ENCODE measurements around the gene LSAMP. TPM values are rescaled to one million over a fixed set of nuclear protein-coding genes. Genes with fewer than 3 reads are reported as not detected.

Gene LSAMP
- total and polyA plus RNA-seq, 2 of the 8 experiments (the other 6 are each of a cell fraction or from before 2014, with no cell fraction given): 1.8 to 5.7 TPM

DNA sequence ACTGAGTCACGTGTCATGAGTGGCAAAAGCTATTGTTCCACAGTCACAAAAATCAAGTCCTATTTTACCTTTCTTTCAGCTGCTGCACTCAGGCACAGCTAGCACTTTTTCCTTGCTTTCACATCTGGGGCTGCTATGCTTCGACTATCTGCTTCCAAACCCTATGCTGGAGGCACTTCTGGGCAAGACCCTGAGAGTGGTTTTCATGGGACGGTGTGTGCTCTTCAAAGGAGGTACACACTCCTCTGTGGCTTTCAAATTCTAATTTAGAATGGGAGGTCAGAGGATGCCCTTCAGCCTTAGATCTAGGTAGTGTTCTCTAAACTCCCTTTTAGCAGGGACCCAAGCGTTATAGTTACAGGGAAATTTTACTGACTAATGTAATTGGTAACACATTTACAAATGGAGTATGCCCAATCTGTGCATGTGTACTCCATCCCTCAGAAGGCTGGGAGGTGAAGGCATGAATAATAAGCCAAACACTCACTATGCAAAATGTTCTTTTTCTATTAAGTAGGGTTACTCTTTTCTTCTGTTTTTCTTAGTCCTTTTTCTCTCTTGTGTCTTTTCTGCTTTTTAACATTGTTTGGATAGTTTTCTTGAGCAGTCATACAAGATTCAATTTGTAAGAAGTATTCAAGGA, 188.3 kb downstream of the LSAMP start:
- no peak overlapping the region for H4K8ac ChIP-seq (ENCODE audit: extremely low read depth, insufficient read depth, low read length)
- H3K4me2 ChIP-seq (ENCODE audit: insufficient read depth in 1 of 2, low read depth in 2 of 2, low read length in 2 of 2): no peak overlapping the region; a peak in 1 of 4 replicates
- H2BK120ac ChIP-seq (replicated peaks; ENCODE audit: low read depth, low read length): no peak overlapping the region
- no peaks in the 10 kb centered on the region for H3K36me3 ChIP-seq (ENCODE audit: control insufficient read depth in 2 of 4, insufficient read depth in 4 of 4, low read length in 3 of 4)
- CTCF ChIA-PET (ENCODE audit: partially characterized antibody): no interaction called here
- no peak overlapping the region for H2AK5ac ChIP-seq (ENCODE audit: low read depth, low read length)
- no peak for FAIRE-seq
- H3K79me2 ChIP-seq (ENCODE audit: control insufficient read depth in 1 of 2, insufficient read depth in 2 of 2, low read length in 2 of 2): no peaks in the 10 kb centered on the region
- peaks cover 2 to 3% of the 10 kb centered on the region in 2 experiments for H4K20me1 ChIP-seq (replicated peaks in 1 of 2; ENCODE audit: control insufficient read depth in 1 of 2, insufficient read depth in 2 of 2, low read length in 2 of 2)
- no peak overlapping the region for H3K14ac ChIP-seq (ENCODE audit: insufficient read length)
- DNase-seq (ENCODE audit: low read depth in 1 of 2, low spot score in 2 of 2): no peak
- 0 out of 2 replicates have a peak overlapping the region, but pooled peaks have one; percentile 9 for H2BK20ac ChIP-seq (ENCODE audit: low read length)
- H3K18ac ChIP-seq (ENCODE audit: extremely low read depth, low read length): no peak overlapping the region
- no peaks in the 10 kb centered on the region for H3K79me1 ChIP-seq (ENCODE audit: low read depth, low read length)
- no peak overlapping the region for H2BK15ac ChIP-seq (ENCODE audit: low read length)
- 45% methylated on average over 4 of the region's 4 CpGs; no CpG with 5 or more reads in 1 of the 2 experiments for WGBS, 2 experiments (ENCODE audit: extremely low coverage in 1 of 2, insufficient coverage in 1 of 2, insufficient read length in 1 of 2, insufficient replicate concordance in 2 of 2, low coverage in 1 of 2, low lambda C conversion rate in 2 of 2, missing lambda C conversion rate in 1 of 2)
- POLR2A ChIA-PET (ENCODE audit: partially characterized antibody): no interaction called here
- no peak overlapping the region for H3K23ac ChIP-seq (ENCODE audit: insufficient read length)
- no peaks in the 10 kb centered on the region for H3K9me3 ChIP-seq (ENCODE audit: insufficient read depth in 2 of 2, low read depth in 1 of 2, low read length in 1 of 2)
- no peak overlapping the region for H3K4ac ChIP-seq (replicated peaks; ENCODE audit: insufficient read length, low read depth, low read length)
- H3K9ac ChIP-seq (replicated peaks in 1 of 4; ENCODE audit: extremely low read depth in 1 of 4, low read depth in 3 of 4, low read length in 3 of 4): no peak overlapping the region
- H3K4me1 ChIP-seq (replicated peaks in 1 of 4; ENCODE audit: control insufficient read depth in 3 of 4, insufficient read depth in 4 of 4, low read length in 3 of 4): peaks cover 0 to 13% (median 8%) of the 10 kb centered on the region in 4 experiments; a peak in 5 of 7 replicates
- no peak overlapping the region for H4K5ac ChIP-seq (ENCODE audit: insufficient read length, low read depth, low read length)
- no peak overlapping the region for H2BK5ac ChIP-seq (ENCODE audit: low read depth, low read length)
- H3K27ac ChIP-seq (ENCODE audit: low read depth, low read length): no peak overlapping the region
- H4K91ac ChIP-seq (replicated peaks; ENCODE audit: insufficient read length, low read length): no peak overlapping the region
- peaks cover 6 to 21% (median 14%) of the 10 kb centered on the region in 4 experiments for H3K27me3 ChIP-seq (replicated peaks in 1 of 4; ENCODE audit: control insufficient read depth in 3 of 4, extremely low read depth in 1 of 4, insufficient read depth in 3 of 4, low read length in 3 of 4)
- no peak overlapping the region for H3K4me3 ChIP-seq (ENCODE audit: extremely low read depth in 1 of 4, insufficient read depth in 2 of 4, low read depth in 3 of 4, low read length in 4 of 4)
- H2AFZ ChIP-seq (ENCODE audit: low read length): no peak overlapping the region
- no peak overlapping the region for H3K56ac ChIP-seq (replicated peaks; ENCODE audit: insufficient read length, low read depth, low read length)
- H2BK12ac ChIP-seq (ENCODE audit: low read depth, low read length): no peak overlapping the region
- no peaks in the 10 kb centered on the region for H3K23me2 ChIP-seq (ENCODE audit: low read depth, low read length)
- TF ChIP-seq JUND (IDR thresholded peaks at IDR 0.05; ENCODE audit: low read length): no peak
- no peak for TF ChIP-seq CREB1 (IDR thresholded peaks at IDR 0.05)
- no peak for TF ChIP-seq GTF2F1 (IDR thresholded peaks at IDR 0.05; ENCODE audit: borderline replicate concordance, low read depth, low read length)
- no peak for TF ChIP-seq POLR2AphosphoS5 (IDR thresholded peaks at IDR 0.05; ENCODE audit: low read depth, low read length)
- TF ChIP-seq SP1 (IDR thresholded peaks at IDR 0.05; ENCODE audit: low read depth, low read length): no peak
- no peak for TF ChIP-seq ATF2 (IDR thresholded peaks at IDR 0.05; ENCODE audit: low read length)
- no peak for TF ChIP-seq CBX8 (IDR thresholded peaks at IDR 0.05; ENCODE audit: borderline replicate concordance, low read depth, low read length)
- TF ChIP-seq CTCF (IDR thresholded peaks at IDR 0.05; ENCODE audit: control extremely low read depth in 1 of 3, insufficient read depth in 1 of 3, low read depth in 1 of 3, low read length in 3 of 3): no peak
- no peak for TF ChIP-seq TEAD4 (IDR thresholded peaks at IDR 0.05; ENCODE audit: low read depth, low read length)
- no peak for TF ChIP-seq RXRA (IDR thresholded peaks at IDR 0.05; ENCODE audit: insufficient read depth, low read depth, low read length)

All from H1 (cell line).